ENCODE data around the gene EPHA1.
"Not testable (repeated sequence)": the region's sequence is repeated elsewhere in the genome, so short reads cannot be mapped to it uniquely, and the experiment has no call there.

EPHA1 gene

DNA sequence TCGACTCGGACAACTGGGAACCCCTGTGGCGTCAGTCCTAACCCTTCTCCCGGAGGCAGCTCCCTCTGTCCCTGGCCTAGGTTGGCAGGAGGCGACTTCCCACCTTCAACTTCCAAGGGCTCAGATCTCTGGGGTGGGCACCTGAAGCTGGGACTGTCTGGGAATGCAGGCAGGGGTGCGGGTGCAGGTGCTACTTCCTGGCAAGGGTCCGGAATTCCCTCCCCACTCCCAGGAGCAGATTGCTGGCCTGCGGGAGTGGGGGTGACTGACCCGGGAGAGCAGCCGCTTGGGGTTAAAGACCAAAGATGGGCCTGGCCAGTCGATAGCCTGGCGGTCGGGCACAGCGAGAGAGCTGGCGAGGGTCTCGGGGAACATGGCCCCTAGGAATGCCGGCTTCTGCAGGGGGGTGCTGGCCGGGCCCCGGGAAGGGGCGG lies 387 bp downstream of the EPHA1 start:
- H3K27me3 Mint-ChIP-seq = peaks cover 49% of the 10 kb centered on the region
- H3K27ac Mint-ChIP-seq (ENCODE audit: low read depth) = peak overlapping the region; percentile 92
- H3K4me1 Mint-ChIP-seq = peaks cover 50% of the 10 kb centered on the region
- no peak for DNase-seq (ENCODE audit: low spot score in 2 of 2)
- ATAC-seq (replicated peaks; ENCODE audit: extremely low read depth, poor library complexity, severe bottlenecking) = no peak
- peak overlapping the region; percentile 85 for H3K4me3 Mint-ChIP-seq
- peaks cover 10% of the 10 kb centered on the region for H3K36me3 Mint-ChIP-seq (ENCODE audit: insufficient read depth)
- no peaks in the 10 kb centered on the region for H3K9me3 Mint-ChIP-seq

DNA sequence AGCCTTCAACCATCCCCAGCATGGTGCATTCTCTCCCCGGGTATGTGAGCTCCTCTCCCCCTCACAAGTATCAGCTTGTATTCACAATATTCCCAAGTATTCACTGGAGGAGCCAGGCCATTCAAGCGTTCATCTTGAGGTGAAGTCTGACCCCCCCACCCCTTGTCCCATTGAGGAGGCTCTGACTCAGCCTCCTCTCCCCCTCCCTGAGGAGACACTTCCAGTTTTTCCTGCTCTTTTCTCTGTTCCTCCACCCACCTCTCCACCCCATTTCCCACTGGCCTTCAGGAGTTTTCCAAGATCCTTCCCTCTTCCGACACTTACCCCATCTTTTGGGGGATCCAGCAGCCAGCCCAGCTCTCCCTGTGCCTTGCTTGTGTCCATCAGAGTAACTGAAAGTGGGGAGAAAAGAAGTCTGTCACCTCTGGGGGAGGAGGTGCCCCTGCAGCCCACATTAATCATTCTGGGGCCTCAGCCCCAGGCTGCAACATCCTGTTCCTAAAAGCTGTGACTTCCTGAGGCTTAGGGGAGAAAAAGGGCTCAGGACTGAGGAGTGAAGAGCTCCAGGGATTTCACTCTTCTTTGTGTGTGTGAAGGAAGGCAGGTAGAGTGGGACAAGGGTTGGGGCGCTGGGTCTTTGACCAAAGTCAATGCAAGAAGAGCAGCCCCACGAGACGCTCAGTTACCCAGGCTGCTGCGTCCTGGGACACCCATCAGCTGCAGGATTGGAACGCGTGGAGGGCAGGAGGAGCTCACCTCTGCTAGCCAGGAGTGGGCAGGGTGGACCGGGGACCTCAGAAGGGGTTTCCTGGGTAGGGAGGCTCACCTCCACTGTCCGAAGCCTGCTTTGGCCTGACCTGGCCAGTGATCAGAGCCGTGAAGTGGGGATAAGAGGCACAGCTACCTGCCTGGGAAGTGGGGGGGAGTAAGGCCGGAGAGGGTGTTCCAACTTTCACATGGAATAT lies 1.1 kb downstream of the EPHA1 start:
- H3K27me3 Mint-ChIP-seq = peaks cover 49% of the 10 kb centered on the region
- peaks cover 50% of the 10 kb centered on the region for H3K4me1 Mint-ChIP-seq
- peak overlapping the region; percentile 92 for H3K27ac Mint-ChIP-seq (ENCODE audit: low read depth)
- DNase-seq (ENCODE audit: low spot score in 2 of 2) (peak; percentile 36 to 70), ATAC-seq (replicated peaks; ENCODE audit: extremely low read depth, poor library complexity, severe bottlenecking) (peak; percentile 93)
- peak overlapping the region; percentile 85 for H3K4me3 Mint-ChIP-seq
- peaks cover 10% of the 10 kb centered on the region for H3K36me3 Mint-ChIP-seq (ENCODE audit: insufficient read depth)
- H3K9me3 Mint-ChIP-seq = no peaks in the 10 kb centered on the region

DNA sequence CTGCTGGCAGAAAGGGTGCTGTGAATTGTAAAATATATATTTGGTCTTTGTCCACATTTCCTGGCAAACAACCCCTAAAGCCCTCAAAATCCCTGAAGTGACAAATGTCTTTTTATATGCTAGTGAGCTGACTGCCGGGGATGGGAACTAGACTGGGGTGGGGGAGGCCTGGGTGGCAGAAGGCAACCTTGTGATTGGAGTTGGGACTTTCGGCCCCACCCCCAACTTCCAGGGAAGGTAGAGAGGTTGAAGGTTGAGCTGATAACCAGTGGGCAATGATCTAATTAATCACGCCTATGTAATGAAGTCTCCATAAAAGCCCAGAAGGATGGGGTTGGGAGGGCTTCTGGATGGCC lies 2.7 kb downstream of the EPHA1 start:
- ATAC-seq (replicated peaks; ENCODE audit: extremely low read depth, poor library complexity, severe bottlenecking) (no peak), DNase-seq (ENCODE audit: low spot score in 2 of 2) (no peak)
- H3K36me3 Mint-ChIP-seq (ENCODE audit: insufficient read depth) = peaks cover 10% of the 10 kb centered on the region
- H3K9me3 Mint-ChIP-seq = no peaks in the 10 kb centered on the region
- H3K27ac Mint-ChIP-seq (ENCODE audit: low read depth) = peak overlapping the region; percentile 92
- H3K27me3 Mint-ChIP-seq = peaks cover 33% of the 10 kb centered on the region
- H3K4me1 Mint-ChIP-seq = peaks cover 50% of the 10 kb centered on the region
- no peak overlapping the region for H3K4me3 Mint-ChIP-seq

DNA sequence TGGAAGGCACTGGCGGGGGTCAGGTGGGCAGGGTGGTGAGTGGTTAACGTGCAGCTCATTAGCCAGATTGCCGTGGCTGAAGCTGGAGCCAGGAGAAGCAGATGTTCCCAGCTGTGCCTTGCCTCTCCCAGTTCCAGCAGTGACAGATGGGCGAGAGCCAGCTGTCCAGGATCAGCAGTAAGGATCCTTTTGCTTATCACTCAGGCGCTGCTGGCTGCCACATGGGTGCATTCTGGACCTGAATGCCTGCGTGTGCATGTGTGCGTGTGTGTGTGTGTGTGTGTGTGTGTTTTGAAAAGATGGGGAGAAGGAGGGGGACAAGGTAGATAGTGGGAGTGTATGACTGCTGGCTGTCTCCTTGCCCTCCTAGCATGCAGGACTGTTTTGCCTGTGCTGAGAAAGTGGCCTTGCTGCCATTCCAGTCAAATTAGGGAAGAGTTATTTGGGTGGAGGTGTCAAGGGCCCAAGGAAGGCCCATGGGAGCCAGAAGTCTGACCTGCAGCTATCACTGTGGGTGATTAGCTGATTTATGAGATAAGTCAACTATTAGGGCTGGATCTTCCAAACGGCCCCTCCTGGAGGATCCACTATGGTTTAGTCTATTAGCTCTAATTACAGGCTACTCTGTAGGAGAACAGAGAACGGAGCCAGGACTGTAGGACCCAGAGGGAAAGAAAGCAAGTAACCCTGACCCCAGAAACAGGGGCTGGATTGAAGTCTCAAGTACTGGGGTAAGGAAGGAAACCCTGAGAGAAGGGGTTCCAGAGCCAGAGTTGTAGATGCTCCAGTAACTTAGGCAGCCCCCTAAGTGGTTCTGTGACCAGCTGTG lies 3.3 kb downstream of the EPHA1 start:
- Mint-ChIP-seq H3K4me3 (no peak overlapping the region), H3K27ac (ENCODE audit: low read depth) (peak overlapping the region; percentile 92), H3K4me1 (peaks cover 46% of the 10 kb centered on the region), H3K36me3 (ENCODE audit: insufficient read depth) (peaks cover 10% of the 10 kb centered on the region), H3K9me3 (no peaks in the 10 kb centered on the region), H3K27me3 (peaks cover 28% of the 10 kb centered on the region)
- ATAC-seq (replicated peaks; ENCODE audit: extremely low read depth, poor library complexity, severe bottlenecking) (no peak), DNase-seq (ENCODE audit: low spot score in 2 of 2) (no peak)

DNA sequence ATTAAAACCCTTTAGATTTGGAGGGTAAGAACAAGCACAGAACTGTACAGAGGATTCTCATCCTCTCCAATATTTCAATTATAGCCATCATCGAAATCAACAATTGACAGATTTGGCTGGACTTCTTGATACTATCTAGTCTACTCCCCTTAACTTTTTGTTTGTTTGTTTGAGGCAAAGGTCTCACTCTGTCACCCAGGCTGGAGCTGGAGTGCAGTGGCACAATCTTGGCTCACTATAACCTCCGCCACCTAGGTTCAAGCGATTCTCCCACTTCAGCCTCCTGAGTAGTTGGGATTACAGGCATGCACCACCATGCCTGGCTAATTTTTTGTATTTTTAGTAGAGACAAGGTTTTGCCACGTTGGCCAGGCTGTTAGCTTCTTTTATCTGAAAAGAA lies 6.4 kb downstream of the EPHA1 start:
- Mint-ChIP-seq H3K27ac (ENCODE audit: low read depth) (peak overlapping the region; percentile 44), H3K4me1 (peaks cover 17% of the 10 kb centered on the region)
- not testable (repeated sequence) for H3K27me3 Mint-ChIP-seq; H3K36me3 Mint-ChIP-seq (ENCODE audit: insufficient read depth); H3K4me3 Mint-ChIP-seq; ATAC-seq (replicated peaks; ENCODE audit: extremely low read depth, poor library complexity, severe bottlenecking); H3K9me3 Mint-ChIP-seq; DNase-seq (ENCODE audit: low spot score in 2 of 2)

DNA sequence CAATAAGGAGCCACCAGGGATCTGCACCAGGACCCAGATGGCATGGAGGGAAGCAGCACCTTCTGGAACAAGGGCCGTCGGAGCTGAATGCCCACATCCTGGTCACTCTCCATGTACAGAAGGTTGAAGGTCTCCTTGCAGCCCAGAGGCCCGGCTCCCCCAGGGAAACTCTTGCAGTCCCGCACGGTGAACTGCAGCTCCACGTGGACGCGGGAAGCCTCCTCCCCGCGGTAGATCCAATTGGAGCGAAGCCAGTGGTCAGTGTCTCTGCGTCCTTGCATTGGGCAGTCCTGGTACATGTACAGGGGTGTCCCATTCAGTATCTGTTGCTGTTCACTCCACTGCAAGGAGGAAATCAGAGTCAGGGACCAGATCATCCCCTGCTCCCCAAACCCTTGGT lies 7.4 kb downstream of the EPHA1 start:
- peaks cover 10% of the 10 kb centered on the region for H3K4me1 Mint-ChIP-seq

DNA sequence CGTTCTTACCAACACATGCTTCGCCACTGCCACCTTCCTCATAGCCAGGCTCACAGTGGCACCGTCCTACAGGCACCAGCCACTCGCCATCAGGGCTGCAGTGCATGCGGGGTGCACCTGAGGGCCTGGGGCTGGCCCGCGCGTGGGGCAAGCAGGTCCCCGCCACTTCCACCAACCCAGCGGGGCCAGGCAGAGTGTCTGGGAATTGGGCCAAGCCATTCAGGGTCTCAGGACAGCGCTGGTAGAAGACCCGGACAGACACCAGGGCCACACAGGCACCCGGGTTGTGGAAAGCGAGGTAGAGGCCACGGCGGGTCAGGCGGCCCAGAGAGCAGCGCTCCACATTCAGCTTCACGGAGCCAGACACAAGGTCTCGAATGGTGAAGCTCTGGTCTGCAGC lies 9.0 kb downstream of the EPHA1 start:
- Mint-ChIP-seq H3K27ac (ENCODE audit: low read depth) (no peak overlapping the region), H3K27me3 (no peaks in the 10 kb centered on the region), H3K36me3 (ENCODE audit: insufficient read depth) (peaks cover 6% of the 10 kb centered on the region), H3K9me3 (no peaks in the 10 kb centered on the region), H3K4me1 (peaks cover 6% of the 10 kb centered on the region), H3K4me3 (no peak overlapping the region)
- DNase-seq (ENCODE audit: low spot score in 2 of 2) (no peak), ATAC-seq (replicated peaks; ENCODE audit: extremely low read depth, poor library complexity, severe bottlenecking) (no peak)

More for the DNA sequence above, 7.4 kb downstream of the EPHA1 start:
- Mint-ChIP-seq H3K36me3 (ENCODE audit: insufficient read depth) (peaks cover 8% of the 10 kb centered on the region), H3K9me3 (no peaks in the 10 kb centered on the region), H3K27me3 (no peaks in the 10 kb centered on the region), H3K4me3 (no peak overlapping the region), H3K27ac (ENCODE audit: low read depth) (no peak overlapping the region)
- DNase-seq (ENCODE audit: low spot score in 2 of 2) (no peak), ATAC-seq (replicated peaks; ENCODE audit: extremely low read depth, poor library complexity, severe bottlenecking) (no peak)

DNA sequence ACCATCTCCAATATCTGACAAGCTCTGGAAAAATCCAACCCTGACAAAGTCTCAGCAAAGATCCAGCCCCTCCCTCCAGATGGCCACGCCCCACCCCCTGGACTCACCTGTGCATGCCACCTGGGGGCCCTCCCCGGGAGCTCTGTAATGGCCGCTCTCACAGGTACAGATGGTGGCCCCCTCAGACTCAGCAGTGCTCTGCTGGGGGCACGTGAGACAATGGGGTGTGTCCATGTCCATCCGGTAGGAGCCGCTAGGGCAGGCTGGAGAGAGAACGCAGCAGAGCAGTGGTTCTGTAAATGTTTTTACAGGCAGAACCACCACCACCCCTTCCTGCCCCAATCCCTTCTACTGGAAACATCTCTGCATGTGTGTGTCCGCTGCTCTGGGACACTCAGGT lies 9.5 kb downstream of the EPHA1 start:
- DNase-seq (ENCODE audit: low spot score in 2 of 2) (no peak), ATAC-seq (replicated peaks; ENCODE audit: extremely low read depth, poor library complexity, severe bottlenecking) (no peak)
- Mint-ChIP-seq H3K36me3 (ENCODE audit: insufficient read depth) (peaks cover 6% of the 10 kb centered on the region), H3K27ac (ENCODE audit: low read depth) (no peak overlapping the region), H3K27me3 (no peaks in the 10 kb centered on the region), H3K9me3 (no peaks in the 10 kb centered on the region), H3K4me1 (peaks cover 6% of the 10 kb centered on the region), H3K4me3 (no peak overlapping the region)

- no peak overlapping the region for H3K27ac Mint-ChIP-seq (ENCODE audit: low read depth)
- no peaks in the 10 kb centered on the region for H3K9me3 Mint-ChIP-seq
- no peak overlapping the region for H3K4me3 Mint-ChIP-seq
- no peaks in the 10 kb centered on the region for H3K27me3 Mint-ChIP-seq
- ATAC-seq (replicated peaks; ENCODE audit: extremely low read depth, poor library complexity, severe bottlenecking) (no peak), DNase-seq (ENCODE audit: low spot score in 2 of 2) (no peak)
- peaks cover 11% of the 10 kb centered on the region for H3K4me1 Mint-ChIP-seq
- H3K36me3 Mint-ChIP-seq (ENCODE audit: insufficient read depth) = peaks cover 7% of the 10 kb centered on the region
Measured at GRCh38 chr7:143398616-143399015, 10.0 kb downstream of the EPHA1 start.

- ATAC-seq (replicated peaks; ENCODE audit: extremely low read depth, poor library complexity, severe bottlenecking) (no peak), DNase-seq (ENCODE audit: low spot score in 2 of 2) (no peak)
- H3K9me3 Mint-ChIP-seq = no peaks in the 10 kb centered on the region
- H3K4me3 Mint-ChIP-seq = no peak overlapping the region
- no peaks in the 10 kb centered on the region for H3K27me3 Mint-ChIP-seq
- H3K27ac Mint-ChIP-seq (ENCODE audit: low read depth) = no peak overlapping the region
- peaks cover 13% of the 10 kb centered on the region for H3K4me1 Mint-ChIP-seq
- peaks cover 7% of the 10 kb centered on the region for H3K36me3 Mint-ChIP-seq (ENCODE audit: insufficient read depth)
Measured at GRCh38 chr7:143397710-143398530, 10.7 kb downstream of the EPHA1 start.

GRCh38 chr7:143396625-143397556 lies 11.8 kb downstream of the EPHA1 start:
- H3K36me3 Mint-ChIP-seq (ENCODE audit: insufficient read depth) = peaks cover 9% of the 10 kb centered on the region
- H3K27me3 Mint-ChIP-seq = no peaks in the 10 kb centered on the region
- no peak overlapping the region for H3K4me3 Mint-ChIP-seq
- ATAC-seq (replicated peaks; ENCODE audit: extremely low read depth, poor library complexity, severe bottlenecking) (no peak), DNase-seq (ENCODE audit: low spot score in 2 of 2) (no peak)
- H3K27ac Mint-ChIP-seq (ENCODE audit: low read depth) = no peak overlapping the region
- H3K9me3 Mint-ChIP-seq = no peaks in the 10 kb centered on the region
- H3K4me1 Mint-ChIP-seq = peaks cover 13% of the 10 kb centered on the region
